Measurements from ENCODE around the gene LAPTM5.

LAPTM5 gene

DNA sequence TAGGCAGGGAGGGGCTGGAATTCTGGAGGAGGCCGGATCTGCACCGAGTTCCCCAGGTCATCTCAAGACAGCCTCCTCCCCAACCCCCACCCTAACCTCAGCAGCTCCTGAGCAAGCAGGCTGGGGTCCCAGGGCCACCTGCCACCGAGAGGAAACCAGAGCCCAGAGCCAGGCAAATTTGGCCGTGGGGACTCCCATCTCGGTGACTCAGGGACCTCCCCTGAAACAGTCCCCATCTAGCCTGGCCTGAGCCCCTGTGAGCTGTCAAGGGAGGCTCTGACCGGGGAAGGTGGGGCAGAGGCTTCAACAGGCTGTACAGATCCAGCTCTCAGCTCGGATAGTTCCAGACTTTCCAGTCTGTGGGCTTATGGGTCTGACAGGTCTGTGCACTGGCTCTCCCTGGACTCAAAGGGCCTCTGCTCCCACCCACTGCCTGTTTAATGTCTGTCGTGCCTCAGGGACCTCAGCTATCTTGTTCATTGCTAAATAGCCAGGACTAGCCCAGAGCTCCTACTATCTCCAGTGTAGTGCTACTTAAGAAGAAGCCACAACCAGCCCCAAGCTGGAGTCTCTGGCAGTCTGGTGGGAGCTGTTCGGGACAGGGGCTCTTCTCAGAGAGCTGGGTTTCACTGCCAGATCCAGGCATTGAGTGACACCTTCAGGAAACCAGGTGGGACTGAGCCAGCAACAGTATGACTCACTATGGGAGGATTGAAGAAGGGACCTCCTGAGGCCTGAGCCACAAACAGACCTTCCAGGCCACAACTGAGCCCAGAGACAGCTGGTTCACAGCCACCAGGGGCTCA, 59.8 kb downstream of the LAPTM5 start:
- peaks cover 0 to 33% (median 0%) of the 10 kb centered on the region in 3 experiments for H3K27me3 ChIP-seq (ENCODE audit: control insufficient read depth in 3 of 3, insufficient read depth in 3 of 3, low read depth in 1 of 3, low read length in 3 of 3)
- no peak overlapping the region for H4K8ac ChIP-seq (ENCODE audit: low read depth, low read length)
- H2BK12ac ChIP-seq (ENCODE audit: low read length), result peak overlapping the region; percentile 80
- H3K4me1 ChIP-seq (ENCODE audit: control insufficient read depth in 2 of 2, insufficient read depth in 1 of 2, low read depth in 1 of 2, low read length in 2 of 2), result peaks cover 0 to 5% of the 10 kb centered on the region in 2 donors
- no peak overlapping the region for H3K4me3 ChIP-seq (ENCODE audit: low read length in 2 of 2)
- peak overlapping the region; percentile 38 for H3K9ac ChIP-seq (ENCODE audit: low read depth, low read length, poor library complexity)
- H3K36me3 ChIP-seq (replicated peaks in 1 of 2; ENCODE audit: control insufficient read depth in 2 of 2, insufficient read depth in 2 of 2, low read length in 2 of 2), result no peaks in the 10 kb centered on the region
- H3K23ac ChIP-seq (ENCODE audit: low read depth, low read length, poor library complexity), result no peak overlapping the region
- H3K18ac ChIP-seq (ENCODE audit: low read length), result peak overlapping the region; percentile 80
- H2BK5ac ChIP-seq (ENCODE audit: low read length), result no peak overlapping the region
- no peak overlapping the region for H3K14ac ChIP-seq (ENCODE audit: low read length)
- H2AFZ ChIP-seq (ENCODE audit: low read length), result no peak overlapping the region
- no peak overlapping the region for H2BK15ac ChIP-seq (ENCODE audit: low read length)
- no CpG with 5 or more reads among the region's 9 CpGs for WGBS, 2 donors (ENCODE audit: extremely low coverage in 2 of 2, insufficient read length in 2 of 2, insufficient replicate concordance in 1 of 2)
- peak overlapping the region; percentile 13 for H3K4ac ChIP-seq (ENCODE audit: low read length)
- H4K91ac ChIP-seq (ENCODE audit: low read depth, low read length, poor library complexity), result no peak overlapping the region
- H3K4me2 ChIP-seq (ENCODE audit: insufficient read depth, low read length, poor library complexity, severe bottlenecking), result no peak overlapping the region
- H2AK5ac ChIP-seq (ENCODE audit: low read depth, low read length), result peak overlapping the region; percentile 64
- H3K9me3 ChIP-seq (replicated peaks in 1 of 2; ENCODE audit: control insufficient read depth in 2 of 2, insufficient read depth in 1 of 2, low read depth in 1 of 2, low read length in 2 of 2), result no peaks in the 10 kb centered on the region
- no peak overlapping the region for H3K27ac ChIP-seq (replicated peaks; ENCODE audit: low read length)
- no peak for DNase-seq (ENCODE audit: low spot score)
- H3K79me1 ChIP-seq (ENCODE audit: low read depth, low read length), result no peaks in the 10 kb centered on the region
- H2BK120ac ChIP-seq (ENCODE audit: low read depth, low read length), result no peak overlapping the region

DNA sequence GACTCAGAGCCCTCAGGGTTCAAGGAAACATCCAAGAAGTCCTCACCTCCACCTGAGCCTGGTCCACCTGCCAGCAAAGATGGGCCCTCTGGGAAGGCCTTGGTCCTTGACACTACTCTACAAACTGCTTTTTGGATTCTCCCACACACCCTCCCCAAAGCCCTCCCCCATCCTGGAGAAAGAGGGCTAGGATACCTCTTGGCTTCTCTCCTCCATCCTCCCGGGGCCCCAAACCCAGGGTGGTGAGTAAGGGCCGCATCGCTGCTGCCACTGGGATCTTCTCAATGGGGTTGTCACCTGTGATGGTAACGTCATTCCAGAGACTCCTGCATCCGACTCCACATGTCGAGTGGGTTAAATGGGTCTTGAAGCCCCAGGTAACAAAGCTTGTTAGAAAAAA, 60.7 kb downstream of the LAPTM5 start:
- Histone ChIP-seq H3K4me2 (ENCODE audit: insufficient read depth, low read length, poor library complexity, severe bottlenecking) (no peak overlapping the region), H2AK5ac (ENCODE audit: low read depth, low read length) (no peak overlapping the region), H3K79me1 (ENCODE audit: low read depth, low read length) (no peaks in the 10 kb centered on the region), H3K18ac (ENCODE audit: low read length) (peak overlapping the region; percentile 30), H3K27me3 (ENCODE audit: control insufficient read depth in 3 of 3, insufficient read depth in 3 of 3, low read depth in 1 of 3, low read length in 3 of 3) (peaks cover 0 to 38% (median 0%) of the 10 kb centered on the region in 3 experiments), H3K27ac (replicated peaks; ENCODE audit: low read length) (no peak overlapping the region), H3K9me3 (replicated peaks in 1 of 2; ENCODE audit: control insufficient read depth in 2 of 2, insufficient read depth in 1 of 2, low read depth in 1 of 2, low read length in 2 of 2) (no peaks in the 10 kb centered on the region), H3K23ac (ENCODE audit: low read depth, low read length, poor library complexity) (no peak overlapping the region), H3K4ac (ENCODE audit: low read length) (no peak overlapping the region), H3K4me1 (ENCODE audit: control insufficient read depth in 2 of 2, insufficient read depth in 1 of 2, low read depth in 1 of 2, low read length in 2 of 2) (peaks cover 0 to 8% of the 10 kb centered on the region in 2 donors), H3K4me3 (ENCODE audit: low read length in 2 of 2) (no peak overlapping the region), H2AFZ (ENCODE audit: low read length) (no peak overlapping the region), H4K8ac (ENCODE audit: low read depth, low read length) (no peak overlapping the region), H3K36me3 (replicated peaks in 1 of 2; ENCODE audit: control insufficient read depth in 2 of 2, insufficient read depth in 2 of 2, low read length in 2 of 2) (no peaks in the 10 kb centered on the region), H2BK15ac (ENCODE audit: low read length) (no peak overlapping the region), H2BK12ac (ENCODE audit: low read length) (no peak overlapping the region), H2BK5ac (ENCODE audit: low read length) (no peak overlapping the region), H4K91ac (ENCODE audit: low read depth, low read length, poor library complexity) (no peak overlapping the region), H2BK120ac (ENCODE audit: low read depth, low read length) (no peak overlapping the region), H3K14ac (ENCODE audit: low read length) (no peak overlapping the region), H3K9ac (ENCODE audit: low read depth, low read length, poor library complexity) (no peak overlapping the region)
- DNase-seq (ENCODE audit: low spot score), result no peak
- WGBS, 2 donors (ENCODE audit: extremely low coverage in 2 of 2, insufficient read length in 2 of 2, insufficient replicate concordance in 1 of 2), result no CpG with 5 or more reads among the region's 6 CpGs

- Histone ChIP-seq H3K4me1 (ENCODE audit: control insufficient read depth in 2 of 2, insufficient read depth in 1 of 2, low read depth in 1 of 2, low read length in 2 of 2) (peaks cover 0 to 17% of the 10 kb centered on the region in 2 donors), H2BK12ac (ENCODE audit: low read length) (no peak overlapping the region), H3K36me3 (replicated peaks in 1 of 2; ENCODE audit: control insufficient read depth in 2 of 2, insufficient read depth in 2 of 2, low read length in 2 of 2) (no peaks in the 10 kb centered on the region), H2BK5ac (ENCODE audit: low read length) (no peak overlapping the region), H2AK5ac (ENCODE audit: low read depth, low read length) (no peak overlapping the region), H4K91ac (ENCODE audit: low read depth, low read length, poor library complexity) (no peak overlapping the region), H3K4me2 (ENCODE audit: insufficient read depth, low read length, poor library complexity, severe bottlenecking) (no peak overlapping the region), H3K4ac (ENCODE audit: low read length) (no peak overlapping the region), H3K27ac (replicated peaks; ENCODE audit: low read length) (no peak overlapping the region), H3K9ac (ENCODE audit: low read depth, low read length, poor library complexity) (no peak overlapping the region), H4K8ac (ENCODE audit: low read depth, low read length) (no peak overlapping the region), H2BK15ac (ENCODE audit: low read length) (no peak overlapping the region), H3K79me1 (ENCODE audit: low read depth, low read length) (no peaks in the 10 kb centered on the region), H3K27me3 (ENCODE audit: control insufficient read depth in 3 of 3, insufficient read depth in 3 of 3, low read depth in 1 of 3, low read length in 3 of 3) (peaks cover 0 to 33% (median 0%) of the 10 kb centered on the region in 3 experiments), H3K9me3 (replicated peaks in 1 of 2; ENCODE audit: control insufficient read depth in 2 of 2, insufficient read depth in 1 of 2, low read depth in 1 of 2, low read length in 2 of 2) (no peaks in the 10 kb centered on the region), H3K18ac (ENCODE audit: low read length) (no peak overlapping the region), H3K23ac (ENCODE audit: low read depth, low read length, poor library complexity) (no peak overlapping the region), H2AFZ (ENCODE audit: low read length) (no peak overlapping the region), H3K14ac (ENCODE audit: low read length) (no peak overlapping the region), H3K4me3 (ENCODE audit: low read length in 2 of 2) (no peak overlapping the region), H2BK120ac (ENCODE audit: low read depth, low read length) (no peak overlapping the region)
- no CpG with 5 or more reads among the region's 6 CpGs for WGBS, 2 donors (ENCODE audit: extremely low coverage in 2 of 2, insufficient read length in 2 of 2, insufficient replicate concordance in 1 of 2)
- DNase-seq (ENCODE audit: low spot score), result no peak
Observed at GRCh38 chr1:30695439-30695841, 62.1 kb downstream of the LAPTM5 start.

GRCh38 chr1:30694280-30695175, 63.0 kb downstream of the LAPTM5 start:
- Histone ChIP-seq H3K14ac (ENCODE audit: low read length) (no peak overlapping the region), H3K18ac (ENCODE audit: low read length) (no peak overlapping the region), H2BK12ac (ENCODE audit: low read length) (no peak overlapping the region), H3K36me3 (replicated peaks in 1 of 2; ENCODE audit: control insufficient read depth in 2 of 2, insufficient read depth in 2 of 2, low read length in 2 of 2) (no peaks in the 10 kb centered on the region), H2AK5ac (ENCODE audit: low read depth, low read length) (no peak overlapping the region), H2AFZ (ENCODE audit: low read length) (no peak overlapping the region), H3K4me3 (ENCODE audit: low read length in 2 of 2) (no peak overlapping the region), H3K27ac (replicated peaks; ENCODE audit: low read length) (no peak overlapping the region), H3K79me1 (ENCODE audit: low read depth, low read length) (no peaks in the 10 kb centered on the region), H2BK5ac (ENCODE audit: low read length) (no peak overlapping the region), H3K27me3 (ENCODE audit: control insufficient read depth in 3 of 3, insufficient read depth in 3 of 3, low read depth in 1 of 3, low read length in 3 of 3) (peaks cover 0 to 33% (median 0%) of the 10 kb centered on the region in 3 experiments), H3K23ac (ENCODE audit: low read depth, low read length, poor library complexity) (no peak overlapping the region), H4K91ac (ENCODE audit: low read depth, low read length, poor library complexity) (no peak overlapping the region), H3K9ac (ENCODE audit: low read depth, low read length, poor library complexity) (no peak overlapping the region), H2BK120ac (ENCODE audit: low read depth, low read length) (no peak overlapping the region), H3K9me3 (replicated peaks in 1 of 2; ENCODE audit: control insufficient read depth in 2 of 2, insufficient read depth in 1 of 2, low read depth in 1 of 2, low read length in 2 of 2) (no peaks in the 10 kb centered on the region), H3K4me2 (ENCODE audit: insufficient read depth, low read length, poor library complexity, severe bottlenecking) (no peak overlapping the region), H2BK15ac (ENCODE audit: low read length) (no peak overlapping the region), H3K4ac (ENCODE audit: low read length) (no peak overlapping the region), H4K8ac (ENCODE audit: low read depth, low read length) (no peak overlapping the region), H3K4me1 (ENCODE audit: control insufficient read depth in 2 of 2, insufficient read depth in 1 of 2, low read depth in 1 of 2, low read length in 2 of 2) (peaks cover 5 to 25% of the 10 kb centered on the region in 2 donors)
- no peak for DNase-seq (ENCODE audit: low spot score)
- no CpG with 5 or more reads among the region's 8 CpGs for WGBS, 2 donors (ENCODE audit: extremely low coverage in 2 of 2, insufficient read length in 2 of 2, insufficient replicate concordance in 1 of 2)

Data from neuronal stem cell (in vitro differentiated cells).